Hepatocyte (in vitro differentiated cells): ENCODE results near the gene BRIP1.

Experiments used
- EZH2 ChIP-seq: fragments of 200-600 bp; sonication (generic); IDR thresholded peaks from 2 replicates; pipeline ENCODE4 v1.6.1; 2016; ENCODE audit warnings: antibody characterized with exemption, mild to moderate bottlenecking, borderline replicate concordance
- TF ChIP-seq, protein P1 (sequence below): fragments of 200-600 bp; sonication (generic); IDR thresholded peaks from 2 replicates; pipeline ENCODE4 v1.5.1; 2016; ENCODE audit warnings: antibody characterized with exemption, mild to moderate bottlenecking; ENCODE audit not compliant: poor library complexity

DNA sequence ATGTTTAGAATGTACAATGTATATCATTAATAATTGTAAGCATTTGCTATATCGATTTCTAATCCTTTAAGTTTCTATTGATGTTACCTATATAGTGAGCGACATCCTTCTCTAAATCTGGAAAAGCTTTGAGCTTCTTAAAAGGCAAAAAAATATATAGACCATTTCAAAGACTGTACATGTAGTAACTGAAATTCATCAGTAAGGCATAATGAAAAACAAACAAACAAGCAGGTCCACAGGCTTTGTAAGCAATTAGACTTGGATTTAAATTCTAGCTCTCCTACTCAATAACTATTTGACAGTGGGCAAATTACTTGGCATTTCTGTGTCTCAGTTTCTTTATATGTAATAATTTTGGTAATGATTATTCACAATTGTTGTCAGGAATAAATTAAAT lies 220.6 kb downstream of the BRIP1 start:
- TF ChIP-seq, protein P1, sequence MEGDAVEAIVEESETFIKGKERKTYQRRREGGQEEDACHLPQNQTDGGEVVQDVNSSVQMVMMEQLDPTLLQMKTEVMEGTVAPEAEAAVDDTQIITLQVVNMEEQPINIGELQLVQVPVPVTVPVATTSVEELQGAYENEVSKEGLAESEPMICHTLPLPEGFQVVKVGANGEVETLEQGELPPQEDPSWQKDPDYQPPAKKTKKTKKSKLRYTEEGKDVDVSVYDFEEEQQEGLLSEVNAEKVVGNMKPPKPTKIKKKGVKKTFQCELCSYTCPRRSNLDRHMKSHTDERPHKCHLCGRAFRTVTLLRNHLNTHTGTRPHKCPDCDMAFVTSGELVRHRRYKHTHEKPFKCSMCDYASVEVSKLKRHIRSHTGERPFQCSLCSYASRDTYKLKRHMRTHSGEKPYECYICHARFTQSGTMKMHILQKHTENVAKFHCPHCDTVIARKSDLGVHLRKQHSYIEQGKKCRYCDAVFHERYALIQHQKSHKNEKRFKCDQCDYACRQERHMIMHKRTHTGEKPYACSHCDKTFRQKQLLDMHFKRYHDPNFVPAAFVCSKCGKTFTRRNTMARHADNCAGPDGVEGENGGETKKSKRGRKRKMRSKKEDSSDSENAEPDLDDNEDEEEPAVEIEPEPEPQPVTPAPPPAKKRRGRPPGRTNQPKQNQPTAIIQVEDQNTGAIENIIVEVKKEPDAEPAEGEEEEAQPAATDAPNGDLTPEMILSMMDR = no peak
- no peak for TF ChIP-seq EZH2
